IMR-90 (cell line): ENCODE measurements around the gene NBEA. TPM values are rescaled to one million over a fixed set of nuclear protein-coding genes. Genes with fewer than 3 reads are reported as not detected.

Source experiments
- ATAC-seq: fragments of 200-7000 bp; cut with Tn5 transposase; 2 replicates; pipeline ENCODE4 v1.9.1; 2020; ENCODE audit warnings: low read depth, mild to moderate bottlenecking, moderate library complexity
- BruUV-seq: library from RNA; stranded (reverse); fragments of 400-500 nt; replicated peaks from 2 replicates; lab custom pipeline; 2021; lab: Mats Ljungman, UMichigan
- CTCF ChIA-PET: fragments of 300-600 bp; formaldehyde crosslinking; extraction: SDS; loops from one replicate; lab custom pipeline; 2021; ENCODE audit warnings: antibody characterized with exemption; lab: Yijun Ruan, JAX
- POLR2A ChIA-PET: fragments of 300-600 bp; sonication (Branson Sonifier 250); formaldehyde crosslinking; loops from one replicate; lab custom pipeline; 2022; ENCODE audit warnings: antibody characterized with exemption; ENCODE audit not compliant: unreplicated experiment; lab: Charles Lee
- DNase-seq: peaks from one replicate; pipeline ENCODE4 v3.0.0; 2013
- H2AFZ ChIP-seq: replicated peaks from 2 replicates; pipeline ENCODE3; 2013; ENCODE audit warnings: low read length, mild to moderate bottlenecking; ENCODE audit not compliant: poor library complexity
- H2AK5ac ChIP-seq: 2 replicates; pipeline ENCODE4 v1.6.1; 2013; ENCODE audit warnings: low read depth, low read length, inconsistent platforms
- H2AK9ac ChIP-seq: replicated peaks from 2 replicates; pipeline ENCODE3; 2013; ENCODE audit warnings: mild to moderate bottlenecking, low read depth, low read length, moderate library complexity; ENCODE audit not compliant: poor library complexity
- H2BK120ac ChIP-seq: 2 replicates; pipeline ENCODE4 v1.6.1; 2013; ENCODE audit warnings: low read depth, low read length, inconsistent platforms
- H2BK15ac ChIP-seq: 3 replicates; pipeline ENCODE4 v1.6.1; 2013; ENCODE audit warnings: low read depth, low read length, inconsistent platforms
- H2BK20ac ChIP-seq: 2 replicates; pipeline ENCODE4 v1.6.1; 2013; ENCODE audit warnings: low read depth, mild to moderate bottlenecking, inconsistent platforms, low read length, moderate library complexity
- H2BK5ac ChIP-seq: 2 replicates; pipeline ENCODE4 v1.6.1; 2013; ENCODE audit warnings: mild to moderate bottlenecking, low read depth, low read length, inconsistent platforms; ENCODE audit not compliant: poor library complexity, severe bottlenecking
- H3K14ac ChIP-seq: replicated peaks from 2 replicates; pipeline ENCODE4 v1.6.1; 2013; ENCODE audit warnings: low read depth, low read length, inconsistent platforms
- H3K18ac ChIP-seq: 2 replicates; pipeline ENCODE4 v1.6.1; 2013; ENCODE audit warnings: low read depth, low read length, control low read depth
- H3K23ac ChIP-seq: 2 replicates; pipeline ENCODE4 v1.6.1; 2013; ENCODE audit warnings: low read depth, low read length, inconsistent platforms
- H3K27ac ChIP-seq: 2 replicates; pipeline ENCODE4 v1.5.1; 2013; ENCODE audit warnings: mild to moderate bottlenecking, control low read depth, low read length; ENCODE audit not compliant: insufficient read depth
- H3K27me3 ChIP-seq: 2 replicates; pipeline ENCODE4 v1.6.1; 2013; ENCODE audit warnings: low read length; ENCODE audit not compliant: control insufficient read depth, insufficient read depth
- H3K36me3 ChIP-seq: 2 replicates; pipeline ENCODE4 v1.6.1; 2013; ENCODE audit warnings: low read length, mixed read lengths; ENCODE audit not compliant: control insufficient read depth, insufficient read depth
- H3K4ac ChIP-seq: 2 replicates; pipeline ENCODE4 v1.6.1; 2013; ENCODE audit warnings: low read depth, low read length, inconsistent platforms
- H3K4me1 ChIP-seq: 2 replicates; pipeline ENCODE4 v1.6.1; 2013; ENCODE audit warnings: low read length, mixed read lengths; ENCODE audit not compliant: control insufficient read depth, insufficient read depth
- H3K4me2 ChIP-seq: 2 replicates; pipeline ENCODE4 v1.6.1; 2013; ENCODE audit warnings: low read depth, mild to moderate bottlenecking, control low read depth, low read length, moderate library complexity
- H3K4me3 ChIP-seq: 2 replicates; pipeline ENCODE4 v1.5.1; 2013; ENCODE audit warnings: low read depth, mild to moderate bottlenecking, control low read depth, low read length, moderate library complexity; ENCODE audit not compliant: insufficient read depth
- H3K56ac ChIP-seq: 2 replicates; pipeline ENCODE4 v1.6.1; 2013; ENCODE audit warnings: low read length, inconsistent platforms; ENCODE audit not compliant: insufficient read depth; ENCODE audit errors: extremely low read depth
- H3K79me1 ChIP-seq, 2 experiments: 2 replicates each; pipeline ENCODE4 v1.6.1; 2013; ENCODE audit warnings: low read length in 2 of 2, inconsistent platforms in 1 of 2, low read depth in 1 of 2
- H3K9ac ChIP-seq: 2 replicates; pipeline ENCODE4 v1.6.1; 2013; ENCODE audit warnings: low read depth, low read length, control low read depth
- H3K9me1 ChIP-seq: 2 replicates; pipeline ENCODE4 v1.6.1; 2013; ENCODE audit warnings: low read length, inconsistent platforms; ENCODE audit not compliant: insufficient read depth
- H3K9me3 ChIP-seq: 2 replicates; pipeline ENCODE4 v1.6.1; 2013; ENCODE audit warnings: low read length; ENCODE audit not compliant: control insufficient read depth, insufficient read depth
- H4K20me1 ChIP-seq: 2 replicates; pipeline ENCODE4 v1.6.1; 2013; ENCODE audit warnings: low read length, inconsistent platforms; ENCODE audit not compliant: insufficient read depth
- H4K5ac ChIP-seq: 2 replicates; pipeline ENCODE4 v1.6.1; 2013; ENCODE audit warnings: mild to moderate bottlenecking, low read depth, low read length, control low read depth
- H4K8ac ChIP-seq, 2 experiments: 2 replicates each; pipeline ENCODE4 v1.6.1; 2013; ENCODE audit warnings: low read depth in 2 of 2, low read length in 2 of 2, control low read depth in 1 of 2, inconsistent platforms in 1 of 2
- H4K91ac ChIP-seq: 2 replicates; pipeline ENCODE4 v1.6.1; 2013; ENCODE audit warnings: low read depth, low read length, inconsistent platforms; ENCODE audit not compliant: insufficient read depth
- BHLHE40 ChIP-seq: fragments of 150-350 bp; IDR thresholded peaks from 2 replicates; pipeline ENCODE4 v1.6.1; 2016; ENCODE audit warnings: mild to moderate bottlenecking, low read depth, low read length
- CHD1 ChIP-seq: IDR thresholded peaks from 2 replicates; pipeline ENCODE4 v1.6.1; 2012; ENCODE audit warnings: low read depth, low read length, improper control_type of control experiment
- FOS ChIP-seq: fragments of 150-350 bp; IDR thresholded peaks from 2 replicates; pipeline ENCODE4 v1.6.1; 2016; ENCODE audit warnings: low read depth, low read length
- MAFK ChIP-seq: IDR thresholded peaks from 2 replicates; pipeline ENCODE4 v1.6.1; 2012; ENCODE audit warnings: low read depth, low read length, improper control_type of control experiment
- MAZ ChIP-seq: IDR thresholded peaks from 2 replicates; pipeline ENCODE4 v1.6.1; 2012; ENCODE audit warnings: low read depth, mild to moderate bottlenecking, low read length, improper control_type of control experiment, moderate library complexity, borderline replicate concordance
- MXI1 ChIP-seq: IDR thresholded peaks from 2 replicates; pipeline ENCODE4 v1.6.1; 2012; ENCODE audit warnings: low read depth, mild to moderate bottlenecking, low read length, moderate library complexity, borderline replicate concordance
- POLR2A ChIP-seq: IDR thresholded peaks from 2 replicates; pipeline ENCODE4 v1.6.1; 2012; ENCODE audit warnings: mild to moderate bottlenecking, low read depth, low read length
- RAD21 ChIP-seq: IDR thresholded peaks from 2 replicates; pipeline ENCODE4 v1.6.1; 2012; ENCODE audit warnings: low read length, improper control_type of control experiment
- RFX5 ChIP-seq: IDR thresholded peaks from 2 replicates; pipeline ENCODE4 v1.8.0; 2012; ENCODE audit warnings: low read depth, mild to moderate bottlenecking, low read length, moderate library complexity
- SMC3 ChIP-seq: fragments of 150-350 bp; IDR thresholded peaks from 2 replicates; pipeline ENCODE4 v1.6.1; 2016; ENCODE audit warnings: low read depth, mild to moderate bottlenecking, antibody characterized with exemption, low read length, moderate library complexity
- WGBS, 2 experiments: methylation state at CpG; one replicate each; pipeline versions ENCODE4 v1.1.5 to v1.1.7; 2013; ENCODE audit warnings: missing lambda C conversion rate in 2 of 2; ENCODE audit not compliant: insufficient read length in 1 of 2; ENCODE audit errors: extremely low coverage in 2 of 2; 5-methylcytosine and 5-hydroxymethylcytosine counted together
- dilution Hi-C: fragments of 300-500 bp; cut with HindIII; formaldehyde crosslinking; loops from one replicate; pipeline ENCODE4 v1.14.3; 2018; ENCODE audit warnings: low sequenced_read_pairs; ENCODE audit not compliant: unreplicated experiment
- in situ Hi-C: fragments of 300-500 bp; cut with MboI; formaldehyde crosslinking; loops from 3 replicates; pipeline ENCODE4 v1.14.3; 2019; ENCODE audit warnings: low sequenced_read_pairs, inconsistent platforms, mixed read lengths
- intact Hi-C: fragments of 100-400 bp; cut with micrococcal nuclease; formaldehyde crosslinking; loops from 2 replicates; pipeline ENCODE4 v1.10.0; 2022
- polyA plus RNA-seq, 3 experiments: library from polyadenylated mRNA; depleted of rRNA; stranded (reverse); fragments of >200 nt; gene quantifications; 2 replicates each; pipeline ENCODE4 v1.2.3, GENCODE V29; 2012; ENCODE audit warnings: low replicate concordance in 1 of 3
- total RNA-seq: library from RNA; depleted of rRNA; stranded (reverse); fragments of >200 nt; gene quantifications from 2 replicates; pipeline ENCODE4 v1.2.3, GENCODE V29; 2012
- TF ChIP-seq, protein P1 (sequence below): fragments of 150-350 bp; IDR thresholded peaks from 2 replicates; pipeline ENCODE4 v1.6.1; 2016; ENCODE audit warnings: low read depth, mild to moderate bottlenecking, low read length, moderate library complexity, borderline replicate concordance
- TF ChIP-seq, protein P2 (sequence below): conservative IDR thresholded peaks from 2 replicates; pipeline ENCODE4 v1.5.1; 2012; ENCODE audit warnings: mild to moderate bottlenecking, low read depth, low read length, improper control_type of control experiment

The NBEA gene
- total and polyA plus RNA-seq, 2 of the 4 experiments (the other 2 are of a cell fraction): 0.82 to 2.2 TPM

DNA sequence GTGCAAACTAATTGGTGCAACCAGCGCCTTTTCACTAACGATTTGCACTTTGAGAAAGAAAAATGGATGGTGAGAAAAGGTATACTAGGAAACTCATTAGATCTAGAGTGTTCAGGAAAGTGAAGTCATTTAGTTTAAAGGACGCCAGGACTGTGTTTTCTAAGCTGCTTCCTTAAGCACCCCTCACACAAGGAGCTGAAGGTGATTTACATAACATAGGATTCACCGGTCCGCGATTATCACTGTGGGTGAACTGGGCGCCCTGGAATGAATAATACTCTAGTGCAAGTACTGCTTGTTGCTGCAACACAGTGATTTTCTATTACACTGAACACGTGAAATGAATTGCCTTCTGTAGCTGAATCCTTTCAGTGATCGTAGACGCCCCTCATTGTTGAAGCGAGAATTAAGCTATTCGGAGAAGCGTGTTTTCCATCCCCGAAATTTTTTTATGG is 537.0 kb downstream of the NBEA start:
- H2AK5ac ChIP-seq: no peak overlapping the region
- no peaks in the 10 kb centered on the region for H3K9me3 ChIP-seq
- H4K91ac ChIP-seq: no peak overlapping the region
- no CpG with 5 or more reads among the region's 14 CpGs for WGBS, 2 experiments
- no peak overlapping the region for H3K56ac ChIP-seq
- ATAC-seq (no peak), DNase-seq (no peak)
- H4K20me1 ChIP-seq: no peaks in the 10 kb centered on the region
- no peak overlapping the region for H3K27ac ChIP-seq
- no peak overlapping the region for H3K4me2 ChIP-seq
- no peak overlapping the region for H4K5ac ChIP-seq
- TF ChIP-seq, protein P1, sequence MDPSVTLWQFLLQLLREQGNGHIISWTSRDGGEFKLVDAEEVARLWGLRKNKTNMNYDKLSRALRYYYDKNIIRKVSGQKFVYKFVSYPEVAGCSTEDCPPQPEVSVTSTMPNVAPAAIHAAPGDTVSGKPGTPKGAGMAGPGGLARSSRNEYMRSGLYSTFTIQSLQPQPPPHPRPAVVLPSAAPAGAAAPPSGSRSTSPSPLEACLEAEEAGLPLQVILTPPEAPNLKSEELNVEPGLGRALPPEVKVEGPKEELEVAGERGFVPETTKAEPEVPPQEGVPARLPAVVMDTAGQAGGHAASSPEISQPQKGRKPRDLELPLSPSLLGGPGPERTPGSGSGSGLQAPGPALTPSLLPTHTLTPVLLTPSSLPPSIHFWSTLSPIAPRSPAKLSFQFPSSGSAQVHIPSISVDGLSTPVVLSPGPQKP: no peak
- TF ChIP-seq CHD1: no peak
- no peak for TF ChIP-seq SMC3
- TF ChIP-seq RFX5: no peak
- no peak for TF ChIP-seq FOS
- TF ChIP-seq MXI1: no peak
- TF ChIP-seq MAFK: no peak
- TF ChIP-seq POLR2A: no peak
- TF ChIP-seq, protein P2, sequence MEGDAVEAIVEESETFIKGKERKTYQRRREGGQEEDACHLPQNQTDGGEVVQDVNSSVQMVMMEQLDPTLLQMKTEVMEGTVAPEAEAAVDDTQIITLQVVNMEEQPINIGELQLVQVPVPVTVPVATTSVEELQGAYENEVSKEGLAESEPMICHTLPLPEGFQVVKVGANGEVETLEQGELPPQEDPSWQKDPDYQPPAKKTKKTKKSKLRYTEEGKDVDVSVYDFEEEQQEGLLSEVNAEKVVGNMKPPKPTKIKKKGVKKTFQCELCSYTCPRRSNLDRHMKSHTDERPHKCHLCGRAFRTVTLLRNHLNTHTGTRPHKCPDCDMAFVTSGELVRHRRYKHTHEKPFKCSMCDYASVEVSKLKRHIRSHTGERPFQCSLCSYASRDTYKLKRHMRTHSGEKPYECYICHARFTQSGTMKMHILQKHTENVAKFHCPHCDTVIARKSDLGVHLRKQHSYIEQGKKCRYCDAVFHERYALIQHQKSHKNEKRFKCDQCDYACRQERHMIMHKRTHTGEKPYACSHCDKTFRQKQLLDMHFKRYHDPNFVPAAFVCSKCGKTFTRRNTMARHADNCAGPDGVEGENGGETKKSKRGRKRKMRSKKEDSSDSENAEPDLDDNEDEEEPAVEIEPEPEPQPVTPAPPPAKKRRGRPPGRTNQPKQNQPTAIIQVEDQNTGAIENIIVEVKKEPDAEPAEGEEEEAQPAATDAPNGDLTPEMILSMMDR: no peak
- no peak for TF ChIP-seq BHLHE40
- TF ChIP-seq MAZ: no peak
- no peak for TF ChIP-seq RAD21
- H3K27me3 ChIP-seq: peaks cover 42% of the 10 kb centered on the region
- ChIA-PET CTCF (no interaction called here), POLR2A (no interaction called here)
- no peak overlapping the region for H3K18ac ChIP-seq
- H3K9me1 ChIP-seq: no peaks in the 10 kb centered on the region
- H2AFZ ChIP-seq: no peak overlapping the region
- no peak overlapping the region for H3K14ac ChIP-seq
- no peak overlapping the region for H3K4me3 ChIP-seq
- H2BK5ac ChIP-seq: no peak overlapping the region
- H4K8ac ChIP-seq: no peak overlapping the region
- H3K36me3 ChIP-seq: no peaks in the 10 kb centered on the region
- no peaks in the 10 kb centered on the region for H3K4me1 ChIP-seq
- H3K4ac ChIP-seq: no peak overlapping the region
- H2BK120ac ChIP-seq: no peak overlapping the region
- in situ Hi-C loops: no loop called here
- H2BK20ac ChIP-seq: no peak overlapping the region
- no TSS peak for BruUV-seq
- H2BK15ac ChIP-seq: no peak overlapping the region
- H3K23ac ChIP-seq: no peak overlapping the region
- no peak overlapping the region for H2AK9ac ChIP-seq
- no peaks in the 10 kb centered on the region for H3K79me1 ChIP-seq
- intact Hi-C loops: loop anchor here (5.0 to 10.0 kb wide), 3 partner anchors 246 to 476 kb away; no protein-coding TSS in a partner anchor
- dilution Hi-C loops: no loop called here
- no peak overlapping the region for H3K9ac ChIP-seq
